HG03469 (cell line): Measurements from ENCODE around the gene BZW1.

Experiments
- ATAC-seq: cut with Tn5 transposase; IDR thresholded peaks from one replicate; pipeline ENCODE4 v1.9.1; 2021; ENCODE audit warnings: mild to moderate bottlenecking, moderate library complexity, moderate number of reproducible peaks; ENCODE audit not compliant: unreplicated experiment

BZW1 gene

GRCh38 chr2:200829258-200829655 is 17.5 kb downstream of the BZW1 start:
- no peak for ATAC-seq

GRCh38 chr2:200834701-200835100 is 23.0 kb downstream of the BZW1 start:
- ATAC-seq = no peak

- no peak for ATAC-seq
Measured at GRCh38 chr2:200839513-200839912, 27.8 kb downstream of the BZW1 start.

DNA sequence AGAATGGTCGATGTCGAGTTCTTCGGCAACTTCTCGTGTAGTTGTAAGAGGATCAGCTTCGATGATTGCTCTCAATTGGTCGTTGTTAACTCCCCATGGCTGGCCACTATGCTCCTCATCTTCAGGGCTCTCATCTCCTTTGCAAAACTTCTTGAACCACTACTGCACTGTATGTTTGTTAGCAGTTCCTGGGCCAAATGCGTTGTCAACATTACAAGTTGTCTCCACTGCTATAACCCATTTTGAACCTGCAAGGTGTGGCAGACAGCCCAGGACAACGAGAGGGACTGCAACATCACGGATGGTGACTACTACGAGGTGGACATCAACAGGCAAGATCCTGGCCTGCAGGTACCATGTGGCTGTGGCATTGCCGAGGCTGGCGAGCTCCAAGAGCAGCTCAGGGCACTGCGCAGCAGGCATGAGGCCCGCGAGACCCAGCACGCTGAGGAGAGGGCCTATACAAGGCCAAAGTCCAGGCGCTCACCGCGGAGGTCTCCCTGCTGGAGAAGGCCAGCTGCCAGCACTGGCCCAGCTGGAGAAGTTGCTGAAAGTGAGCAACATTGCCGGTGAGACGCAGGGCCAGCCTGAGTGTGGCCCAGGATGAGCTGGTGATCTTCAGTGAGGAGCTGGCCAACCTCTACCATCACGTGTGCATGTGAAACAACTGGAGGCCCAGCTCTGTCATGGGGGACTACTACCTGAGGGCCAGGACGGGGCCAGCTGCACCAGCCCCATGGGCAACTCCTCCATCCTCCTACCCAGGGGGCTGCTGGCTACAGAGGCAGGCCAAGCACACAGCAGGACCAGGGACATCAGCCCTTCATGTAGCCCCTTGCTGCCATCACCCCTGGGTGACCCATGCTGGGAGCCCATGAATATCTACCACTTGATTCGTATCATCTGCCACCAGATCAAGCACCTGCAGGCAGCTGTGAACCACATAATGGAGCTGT is 32.6 kb downstream of the BZW1 start:
- no peak for ATAC-seq

GRCh38 chr2:200845194-200845593 is 33.5 kb downstream of the BZW1 start:
- no peak for ATAC-seq

DNA sequence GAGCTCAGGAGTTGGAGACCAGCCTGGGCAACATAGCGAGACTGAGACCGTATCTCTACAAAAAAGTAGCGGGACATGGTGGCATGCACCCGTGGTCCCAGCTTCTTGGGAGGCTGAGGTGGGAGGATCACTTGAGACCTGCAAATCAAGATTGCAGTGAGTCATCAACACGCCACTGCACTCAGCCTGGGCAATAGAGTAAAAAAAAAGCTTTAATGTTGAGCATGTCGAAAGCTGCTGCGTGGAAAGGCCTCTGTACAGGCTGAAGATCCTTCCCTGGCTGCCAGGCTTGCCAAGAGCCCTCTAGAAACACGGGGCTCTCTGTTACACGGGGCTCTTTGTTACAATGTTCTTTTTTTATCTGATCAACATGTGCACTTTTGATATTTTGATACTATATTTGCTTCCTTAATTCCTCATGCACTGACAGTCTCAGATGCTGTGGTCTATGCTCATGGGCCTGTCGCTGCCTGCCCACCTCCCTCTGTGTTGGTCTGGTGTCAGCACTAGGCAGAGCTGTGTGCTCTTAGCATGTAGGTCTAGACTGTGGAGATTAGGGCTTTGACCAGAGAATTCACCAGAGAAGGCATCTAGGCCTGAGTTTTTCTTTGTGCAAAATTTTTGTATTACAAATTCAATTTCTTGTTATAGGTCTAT is 34.1 kb downstream of the BZW1 start:
- ATAC-seq = no peak

- no peak for ATAC-seq
Measured at GRCh38 chr2:200847269-200847668, 35.6 kb downstream of the BZW1 start.

GRCh38 chr2:200847939-200848338 is 36.2 kb downstream of the BZW1 start:
- ATAC-seq = no peak

GRCh38 chr2:200850512-200851256 is 39.0 kb downstream of the BZW1 start:
- ATAC-seq = no peak

GRCh38 chr2:200851398-200852248 is 39.9 kb downstream of the BZW1 start:
- no peak for ATAC-seq

DNA sequence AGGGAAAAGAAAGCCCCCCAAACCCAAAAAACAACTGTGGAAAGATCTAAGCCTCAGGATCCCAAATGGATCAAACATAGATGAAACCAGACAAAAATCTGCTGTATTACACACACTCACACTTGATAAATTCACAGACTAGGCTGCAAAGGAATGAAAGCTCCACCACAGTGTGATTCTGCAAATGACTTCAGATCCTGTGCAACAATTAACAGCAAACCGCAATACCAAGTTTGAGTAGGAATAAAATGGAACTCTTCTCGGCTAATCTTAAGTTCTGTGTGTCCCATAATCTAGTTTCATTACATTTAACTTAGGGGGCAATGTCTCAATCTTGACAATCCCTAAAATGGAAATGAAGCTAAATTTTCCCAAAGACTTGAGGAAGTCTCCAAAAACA is 40.9 kb downstream of the BZW1 start:
- no peak for ATAC-seq

DNA sequence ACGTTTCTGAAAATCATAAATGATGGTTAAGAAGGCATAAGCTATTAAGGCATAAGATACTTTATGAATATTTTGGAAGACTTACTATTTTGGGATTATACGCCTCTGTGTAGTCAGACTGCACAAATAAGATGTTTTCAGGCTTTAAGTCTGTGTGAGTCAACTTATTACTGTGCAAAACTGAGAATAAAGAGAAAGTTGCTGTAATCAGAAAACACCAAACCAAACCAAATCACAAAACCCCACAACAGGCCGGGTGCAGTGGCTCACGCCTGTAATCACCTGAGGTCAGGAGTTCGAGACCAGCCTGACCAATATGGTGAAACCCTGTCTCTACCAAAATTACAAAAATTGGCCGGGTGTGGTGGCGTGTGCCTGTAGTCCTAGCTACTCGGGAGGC is 45.1 kb downstream of the BZW1 start:
- ATAC-seq = no peak

GRCh38 chr2:200860092-200860795 is 48.5 kb downstream of the BZW1 start:
- no peak for ATAC-seq

DNA sequence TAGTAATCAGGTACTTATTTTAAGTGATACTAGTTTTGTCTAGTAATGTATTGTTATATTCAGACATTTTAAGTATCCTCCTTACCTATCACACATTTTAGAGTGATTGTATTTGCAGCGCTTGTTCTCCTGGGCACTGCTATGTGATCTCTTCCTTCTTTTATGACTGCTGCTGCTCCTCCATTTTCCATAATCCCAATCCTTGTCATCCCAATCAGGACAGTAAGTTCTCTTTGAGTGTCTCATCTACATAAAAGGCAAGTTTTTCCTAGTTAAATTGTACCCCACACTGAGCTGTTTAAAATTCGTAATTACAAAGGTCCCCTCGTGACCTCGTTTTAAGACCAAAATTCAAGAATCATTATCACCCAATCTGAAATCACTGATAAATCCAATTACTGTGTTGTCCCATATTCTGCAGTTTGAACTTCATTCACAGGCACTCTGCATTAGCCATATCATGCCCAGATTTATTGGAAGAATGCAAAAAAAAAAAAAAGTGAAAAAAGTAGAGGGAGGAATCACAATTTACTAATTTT is 50.0 kb downstream of the BZW1 start:
- no peak for ATAC-seq

DNA sequence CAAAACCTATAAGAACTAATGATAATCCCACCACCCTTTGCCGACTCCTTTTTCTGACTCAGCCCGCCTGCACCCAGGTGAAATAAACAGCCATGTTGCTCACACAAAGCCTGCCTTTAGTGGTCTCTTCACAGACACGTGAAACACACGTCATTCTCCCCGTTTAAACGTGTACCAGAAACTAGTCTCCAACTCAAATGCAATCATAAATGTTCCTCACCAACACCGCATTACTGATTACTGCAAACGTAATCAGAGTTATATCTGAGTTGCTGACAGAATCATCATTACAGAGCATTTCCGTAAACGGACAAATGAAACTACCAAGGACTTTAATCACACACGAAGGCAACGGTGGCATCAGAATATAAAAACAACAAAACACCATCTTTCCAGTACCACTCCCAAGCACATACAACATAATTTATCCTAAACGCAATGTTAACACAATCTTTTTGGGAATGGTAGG is 50.9 kb downstream of the BZW1 start:
- no peak for ATAC-seq

DNA sequence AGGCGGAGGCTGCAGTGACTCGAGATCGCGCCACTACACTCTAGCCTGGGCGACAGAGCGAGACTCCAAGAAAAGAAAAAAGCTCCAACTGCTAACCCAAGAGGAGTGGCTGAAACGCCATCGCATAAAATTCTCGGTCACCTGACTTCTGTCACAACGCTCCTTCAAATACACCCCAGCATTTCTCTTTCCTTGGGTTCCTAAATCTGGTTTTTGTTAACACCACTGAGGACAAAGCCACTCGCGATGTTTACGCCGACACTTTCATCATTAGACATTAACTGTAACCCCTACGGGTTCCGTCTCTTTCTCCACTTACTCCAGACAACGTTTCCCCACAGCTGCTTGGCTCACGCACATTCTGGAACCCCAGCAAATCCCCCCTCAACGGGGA is 52.1 kb downstream of the BZW1 start:
- no peak for ATAC-seq

DNA sequence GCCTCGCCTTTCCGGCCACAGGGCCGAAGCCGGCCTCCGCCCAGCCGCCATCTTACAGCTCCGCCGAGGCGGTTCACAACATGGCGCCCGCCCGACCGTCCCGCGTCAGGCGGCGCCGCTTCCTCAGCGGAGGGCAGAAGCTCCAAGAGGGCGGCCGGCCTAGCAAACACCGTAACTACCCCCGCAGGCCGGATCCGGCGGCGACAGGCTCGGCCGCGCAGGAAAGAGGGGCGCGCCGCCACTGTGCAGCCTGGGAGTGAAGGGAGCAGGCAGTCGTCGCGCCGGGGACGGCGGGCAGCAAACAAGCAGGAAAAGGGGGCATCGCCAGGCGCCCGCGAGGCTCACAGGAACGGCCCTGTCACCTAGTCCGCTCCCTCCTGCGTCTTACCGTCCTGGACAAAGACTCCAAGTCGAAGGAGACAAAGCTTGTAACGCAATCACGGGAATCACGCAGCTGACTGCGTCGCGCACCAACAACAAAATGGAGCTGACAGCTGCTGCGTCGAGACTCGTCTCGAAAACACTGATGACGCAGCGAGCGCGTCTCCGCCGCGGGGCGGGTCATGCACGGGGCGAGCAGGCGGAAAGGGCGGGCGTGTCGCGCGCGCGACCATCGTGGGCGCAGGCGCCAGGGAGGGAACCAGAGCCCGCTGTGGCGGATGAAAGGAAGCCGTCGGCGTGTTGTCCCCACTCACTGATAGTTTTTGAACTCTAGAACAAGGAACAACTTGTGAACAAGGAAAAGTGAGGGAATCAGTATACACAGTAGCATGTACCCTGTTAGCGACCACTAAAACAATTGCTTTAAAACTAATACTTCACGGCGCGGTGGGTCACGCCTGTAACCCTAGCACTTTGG is 52.7 kb downstream of the BZW1 start, which contains the start of gene CLK1:
TSS of gene CLK1 (minus strand) at position 483 of the 859 bp plus-strand sequence. CDS start 2,796 bp downstream, outside the sequence.
- peak; percentile 76 for ATAC-seq

- no peak for ATAC-seq
Measured at GRCh38 chr2:200869014-200869413, 57.3 kb downstream of the BZW1 start.
